Esophagus muscularis mucosa (tissue), 4 donors: ENCODE results near the gene ZMYND11. TPM values are rescaled to one million over a fixed set of nuclear protein-coding genes. Genes with fewer than 3 reads are reported as not detected.
"Not testable (repeated sequence)": the region's sequence is repeated elsewhere in the genome, so short reads cannot be mapped to it uniquely, and the experiment has no call there.

ENCODE experiments used
- DNase-seq: peaks from one replicate; pipeline ENCODE4 v3.0.0-alpha.2; 2017; ENCODE audit errors: extremely low spot score
- H3K27ac ChIP-seq, 4 donors: fragments of 200-600 bp; sonication (generic); replicated peaks in 1 of 4; 1 replicate in 3 of 4; 2 replicates in 1 of 4; pipeline ENCODE4 v1.5.1; 2016 to 2019; ENCODE audit warnings: mild to moderate bottlenecking in 1 of 4
- H3K27me3 ChIP-seq, 4 donors: fragments of 200-600 bp; sonication (generic); one replicate each; pipeline versions ENCODE4 v1.5.1 to v1.6.0; 2016 to 2019
- H3K36me3 ChIP-seq, 4 donors: fragments of 200-600 bp; sonication (generic); one replicate each; pipeline ENCODE4 v1.5.1; 2016 to 2019
- H3K4me1 ChIP-seq, 4 donors: fragments of 200-600 bp; sonication (generic); one replicate each; pipeline ENCODE4 v1.5.1; 2016 to 2019
- H3K4me3 ChIP-seq, 4 donors: fragments of 200-600 bp; sonication (generic); 1 replicate in 2 of 4; 2 replicates in 2 of 4; pipeline ENCODE4 v1.5.1; 2016 to 2019; ENCODE audit warnings: mild to moderate bottlenecking in 4 of 4, moderate library complexity in 1 of 4
- H3K9me3 ChIP-seq, 4 donors: fragments of 200-600 bp; sonication (generic); 1 replicate in 3 of 4; 2 replicates in 1 of 4; pipeline ENCODE4 v1.5.1; 2016 to 2019
- EP300 ChIP-seq: sonication (generic); formaldehyde crosslinking; IDR thresholded peaks from one replicate; pipeline ENCODE4 v1.6.1; 2017; ENCODE audit warnings: antibody characterized with exemption
- POLR2A ChIP-seq: fragments of 450-650 bp; IDR thresholded peaks from one replicate; pipeline ENCODE4 v1.6.1; 2017; ENCODE audit warnings: antibody characterized with exemption, moderate library complexity, mild to moderate bottlenecking, low read depth
- POLR2AphosphoS5 ChIP-seq, 2 donors: sonication (generic); formaldehyde crosslinking; IDR thresholded peaks; one replicate each; pipeline ENCODE4 v1.6.1; 2017; ENCODE audit warnings: antibody characterized with exemption in 2 of 2
- WGBS: methylation state at CpG from one replicate; pipeline ENCODE4 v1.1.5; 2018; 5-methylcytosine and 5-hydroxymethylcytosine counted together
- intact Hi-C: fragments of 100-400 bp; cut with DNase I; formaldehyde crosslinking; loops from one replicate; pipeline ENCODE4 v1.15.1; 2023
- total RNA-seq, 4 donors: library from RNA; depleted of rRNA; stranded (reverse); fragments of >200 nt; gene quantifications; one replicate each; pipeline versions ENCODE4 v1.1.0 to v1.2.1, GENCODE V29; 2016
- TF ChIP-seq, protein P1 (sequence below), 3 experiments: fragments of 200-600 bp in 2 of 3; fragments of 450-650 bp in 1 of 3; sonication (generic) in 2 of 3; IDR thresholded peaks; one replicate each; pipeline ENCODE4 v1.5.1; 2017 to 2019; ENCODE audit warnings: antibody characterized with exemption in 3 of 3, mild to moderate bottlenecking in 2 of 3, moderate library complexity in 1 of 3

Gene ZMYND11
- total RNA-seq, 4 donors from 2014 or later: 132 to 145 (median 139) TPM

DNA sequence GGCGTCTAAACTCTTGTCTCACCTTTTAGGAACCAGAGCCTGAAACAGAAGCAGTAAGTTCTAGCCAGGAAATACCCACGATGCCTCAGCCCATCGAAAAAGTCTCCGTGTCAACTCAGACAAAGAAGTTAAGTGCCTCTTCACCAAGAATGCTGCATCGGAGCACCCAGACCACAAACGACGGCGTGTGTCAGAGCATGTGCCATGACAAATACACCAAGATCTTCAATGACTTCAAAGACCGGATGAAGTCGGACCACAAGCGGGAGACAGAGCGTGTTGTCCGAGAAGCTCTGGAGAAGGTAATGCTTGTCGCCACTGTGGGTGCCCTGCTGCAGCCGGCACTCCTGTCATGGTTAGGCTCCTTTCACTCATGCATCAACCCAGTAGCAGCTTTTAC, 113.1 kb downstream of the ZMYND11 start:
- intact Hi-C loops: no loop called here
- no peaks in the 10 kb centered on the region for H3K4me1 ChIP-seq
- no peaks in the 10 kb centered on the region for H3K27me3 ChIP-seq
- no peak for DNase-seq
- TF ChIP-seq, protein P1, sequence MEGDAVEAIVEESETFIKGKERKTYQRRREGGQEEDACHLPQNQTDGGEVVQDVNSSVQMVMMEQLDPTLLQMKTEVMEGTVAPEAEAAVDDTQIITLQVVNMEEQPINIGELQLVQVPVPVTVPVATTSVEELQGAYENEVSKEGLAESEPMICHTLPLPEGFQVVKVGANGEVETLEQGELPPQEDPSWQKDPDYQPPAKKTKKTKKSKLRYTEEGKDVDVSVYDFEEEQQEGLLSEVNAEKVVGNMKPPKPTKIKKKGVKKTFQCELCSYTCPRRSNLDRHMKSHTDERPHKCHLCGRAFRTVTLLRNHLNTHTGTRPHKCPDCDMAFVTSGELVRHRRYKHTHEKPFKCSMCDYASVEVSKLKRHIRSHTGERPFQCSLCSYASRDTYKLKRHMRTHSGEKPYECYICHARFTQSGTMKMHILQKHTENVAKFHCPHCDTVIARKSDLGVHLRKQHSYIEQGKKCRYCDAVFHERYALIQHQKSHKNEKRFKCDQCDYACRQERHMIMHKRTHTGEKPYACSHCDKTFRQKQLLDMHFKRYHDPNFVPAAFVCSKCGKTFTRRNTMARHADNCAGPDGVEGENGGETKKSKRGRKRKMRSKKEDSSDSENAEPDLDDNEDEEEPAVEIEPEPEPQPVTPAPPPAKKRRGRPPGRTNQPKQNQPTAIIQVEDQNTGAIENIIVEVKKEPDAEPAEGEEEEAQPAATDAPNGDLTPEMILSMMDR (IDR thresholded peaks at IDR 0.05): no peak
- TF ChIP-seq EP300: no peak
- no peak for TF ChIP-seq POLR2A
- TF ChIP-seq POLR2AphosphoS5 (IDR thresholded peaks at IDR 0.05): no peak
- no peaks in the 10 kb centered on the region for H3K9me3 ChIP-seq
- 94% methylated on average over 15 of the region's 15 CpGs for WGBS
- H3K36me3 ChIP-seq: peaks cover 35 to 97% (median 72%) of the 10 kb centered on the region in 4 donors
- no peak overlapping the region for H3K4me3 ChIP-seq
- H3K27ac ChIP-seq: no peak overlapping the region

DNA sequence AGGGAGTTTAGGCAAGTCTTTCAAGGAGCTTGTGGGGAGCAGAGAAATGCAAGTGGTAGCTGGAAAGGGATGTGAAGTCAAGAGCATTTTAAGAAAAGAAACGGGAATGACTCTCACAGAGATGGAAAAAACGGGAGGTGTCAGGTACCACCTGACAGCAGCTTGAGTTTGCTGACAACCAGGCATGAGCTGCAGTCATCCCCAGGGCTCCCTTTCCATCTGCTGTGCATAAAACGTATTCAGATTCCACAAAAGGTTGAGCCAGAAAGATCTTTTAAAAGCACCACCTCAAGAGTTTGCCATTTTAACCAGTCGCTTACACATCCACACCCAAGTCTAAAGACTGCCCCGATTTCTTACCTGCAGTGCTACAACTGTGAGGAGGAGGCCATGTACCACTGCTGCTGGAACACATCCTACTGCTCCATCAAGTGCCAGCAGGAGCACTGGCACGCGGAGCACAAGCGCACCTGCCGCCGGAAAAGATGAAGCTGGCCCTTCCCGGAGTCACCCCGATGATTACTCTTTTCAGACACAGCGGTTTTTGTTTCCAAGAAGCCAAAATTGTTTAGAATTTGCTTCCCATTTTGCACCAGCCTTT, 116.8 kb downstream of the ZMYND11 start:
- TF ChIP-seq EP300: no peak
- no peak for TF ChIP-seq POLR2A
- TF ChIP-seq, protein P1 (IDR thresholded peaks at IDR 0.05): no peak
- TF ChIP-seq POLR2AphosphoS5 (IDR thresholded peaks at IDR 0.05): no peak
- no peak overlapping the region for H3K4me3 ChIP-seq
- intact Hi-C loops: no loop called here
- H3K4me1 ChIP-seq: no peaks in the 10 kb centered on the region
- no peak overlapping the region for H3K27ac ChIP-seq
- no peaks in the 10 kb centered on the region for H3K27me3 ChIP-seq
- WGBS: 89% methylated on average over 13 of the region's 13 CpGs
- no peak for DNase-seq
- H3K36me3 ChIP-seq: peaks cover 30 to 91% (median 63%) of the 10 kb centered on the region in 4 donors
- H3K9me3 ChIP-seq: no peaks in the 10 kb centered on the region

DNA sequence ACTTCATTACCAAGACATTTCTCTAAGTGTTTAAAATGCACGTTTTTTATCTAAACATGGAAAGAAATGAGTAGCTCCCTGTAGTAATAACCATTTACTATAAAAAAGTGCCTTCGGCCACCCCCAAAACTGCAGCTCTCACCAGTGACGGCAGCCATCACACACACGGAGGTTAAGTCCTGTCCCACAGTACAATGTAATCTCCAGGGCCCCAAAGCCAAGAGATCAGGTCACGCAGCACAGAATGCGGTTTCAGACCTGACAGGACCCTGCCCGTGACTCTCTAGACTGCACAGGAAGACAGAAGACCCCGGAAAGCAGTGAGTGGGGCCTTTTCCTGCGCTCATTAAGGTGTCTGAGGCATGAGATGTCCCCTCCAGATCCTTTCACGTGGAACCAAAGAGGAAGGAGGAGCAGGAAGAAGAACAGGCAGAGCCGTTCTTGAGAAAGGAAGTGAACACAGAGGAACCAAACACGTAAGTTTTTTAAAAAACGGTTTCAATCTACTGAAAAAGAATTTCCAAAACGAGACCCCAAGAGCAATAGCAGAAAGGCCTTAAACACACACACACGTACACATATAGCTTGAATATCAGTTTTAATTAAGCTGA, 125.7 kb downstream of the ZMYND11 start:
- H3K27me3 ChIP-seq: no peaks in the 10 kb centered on the region
- no peaks in the 10 kb centered on the region for H3K4me1 ChIP-seq
- TF ChIP-seq, protein P1 (IDR thresholded peaks at IDR 0.05): no peak
- TF ChIP-seq POLR2AphosphoS5 (IDR thresholded peaks at IDR 0.05) (no peak), EP300 (no peak), POLR2A (no peak)
- 83% methylated on average over 12 of the region's 15 CpGs for WGBS
- no peak for DNase-seq
- no peak overlapping the region for H3K4me3 ChIP-seq
- no peaks in the 10 kb centered on the region for H3K9me3 ChIP-seq
- intact Hi-C loops: no loop called here
- no peak overlapping the region for H3K27ac ChIP-seq
- H3K36me3 ChIP-seq: peaks cover 0 to 6% (median 0%) of the 10 kb centered on the region in 4 donors

DNA sequence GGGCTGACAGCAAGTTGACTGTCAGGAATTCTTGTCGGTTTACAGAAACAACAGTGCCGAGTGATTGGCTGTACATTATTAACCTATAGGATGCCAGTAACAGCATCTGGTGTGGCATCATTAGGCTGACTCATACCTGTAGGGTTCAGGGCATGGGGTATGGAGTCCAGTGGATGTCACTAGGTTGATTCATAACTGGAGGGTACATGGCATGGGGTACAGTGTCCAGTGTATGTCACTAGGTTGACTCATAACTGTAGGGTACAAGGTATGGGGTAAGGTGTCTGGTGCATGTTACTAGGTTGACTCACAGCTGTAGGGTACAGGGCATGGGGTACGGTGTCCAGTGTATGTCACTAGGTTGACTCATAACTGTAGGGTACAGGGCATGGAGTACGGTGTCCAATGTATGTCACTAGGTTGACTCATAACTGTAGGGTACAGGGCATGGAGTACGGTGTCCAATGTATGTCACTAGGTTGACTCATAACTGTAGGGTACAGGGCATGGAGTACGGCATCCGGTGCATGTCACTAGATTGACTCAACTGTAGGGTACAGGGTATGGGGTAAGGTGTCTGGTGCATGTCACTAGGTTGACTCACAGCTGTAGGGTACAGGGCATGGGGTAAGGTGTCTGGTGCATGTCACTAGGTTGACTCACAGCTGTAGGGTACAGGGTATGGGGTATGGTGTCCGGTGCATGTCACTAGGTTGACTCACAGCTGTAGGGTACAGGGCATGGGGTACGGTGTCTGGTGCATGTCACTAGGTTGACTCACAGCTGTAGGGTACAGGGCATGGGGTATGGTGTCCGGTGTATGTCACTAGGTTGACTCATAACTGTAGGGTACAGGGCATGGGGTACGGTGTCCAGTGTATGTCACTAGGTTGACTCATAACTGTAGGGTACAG, 129.2 kb downstream of the ZMYND11 start:
- WGBS: 87% methylated on average over 9 of the region's 11 CpGs
- H3K36me3 ChIP-seq, H3K27ac ChIP-seq, H3K4me3 ChIP-seq, H3K4me1 ChIP-seq, DNase-seq, H3K27me3 ChIP-seq, H3K9me3 ChIP-seq, intact Hi-C loops: not testable (repeated sequence)

DNA sequence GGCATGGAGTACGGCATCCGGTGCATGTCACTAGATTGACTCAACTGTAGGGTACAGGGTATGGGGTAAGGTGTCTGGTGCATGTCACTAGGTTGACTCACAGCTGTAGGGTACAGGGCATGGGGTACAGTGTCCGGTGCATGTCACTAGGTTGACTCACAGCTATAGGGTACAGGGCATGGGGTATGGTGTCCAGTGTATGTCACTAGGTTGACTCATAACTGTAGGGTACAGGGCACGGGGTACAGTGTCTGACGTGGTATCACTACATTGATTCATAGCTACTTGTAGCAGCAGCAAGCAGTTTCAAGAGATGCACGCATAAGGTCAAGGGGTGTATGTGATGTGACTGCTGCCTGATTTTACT, 129.8 kb downstream of the ZMYND11 start:
- H3K27me3 ChIP-seq, H3K36me3 ChIP-seq, H3K27ac ChIP-seq, H3K9me3 ChIP-seq, DNase-seq, intact Hi-C loops, H3K4me1 ChIP-seq, H3K4me3 ChIP-seq: not testable (repeated sequence)
- 98% methylated on average over 6 of the region's 6 CpGs for WGBS

DNA sequence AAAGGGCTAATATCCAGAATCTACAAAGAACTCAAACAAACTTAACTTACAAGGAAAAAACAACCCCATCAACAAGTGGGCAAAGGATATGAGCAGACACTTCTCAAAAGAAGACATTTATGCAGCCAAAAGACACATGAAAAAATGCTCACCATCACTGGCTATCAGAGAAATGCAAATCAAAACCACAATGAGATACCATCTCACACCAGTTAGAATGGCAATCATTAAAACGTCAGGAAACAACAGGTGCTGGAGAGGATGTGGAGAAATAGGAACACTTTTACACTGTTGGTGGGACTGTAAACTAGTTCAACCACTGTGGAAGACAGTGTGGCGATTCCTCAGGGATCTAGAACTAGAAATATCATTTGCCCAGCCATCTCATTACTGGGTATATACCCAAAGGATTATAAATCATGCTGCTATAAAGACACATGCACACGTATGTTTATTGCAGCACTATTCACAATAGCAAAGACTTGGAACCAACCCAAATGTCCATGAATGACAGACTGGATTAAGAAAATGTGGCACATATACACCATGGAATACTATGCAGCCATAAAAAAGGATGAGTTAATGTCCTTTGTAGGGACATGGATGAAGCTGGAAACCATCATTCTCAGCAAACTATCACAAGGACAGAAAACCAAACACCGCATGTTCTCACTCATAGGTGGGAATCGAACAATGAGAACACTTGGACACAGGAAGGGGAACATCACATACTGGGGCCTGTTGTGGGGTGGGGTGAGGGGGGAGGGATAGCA, 130.7 kb downstream of the ZMYND11 start:
- H3K36me3 ChIP-seq, DNase-seq, intact Hi-C loops, H3K9me3 ChIP-seq, H3K27ac ChIP-seq, H3K4me1 ChIP-seq, H3K4me3 ChIP-seq, H3K27me3 ChIP-seq: not testable (repeated sequence)
- 86% methylated on average over 5 of the region's 5 CpGs for WGBS
